Anterior cingulate cortex (tissue), 58 donors: ENCODE data around the gene LCE1D.

Source experiments
- DNase-seq, 58 donors: peaks; one replicate each; lab custom pipeline; 2025; lab: John Stamatoyannopoulos, UW

The LCE1D gene

DNA sequence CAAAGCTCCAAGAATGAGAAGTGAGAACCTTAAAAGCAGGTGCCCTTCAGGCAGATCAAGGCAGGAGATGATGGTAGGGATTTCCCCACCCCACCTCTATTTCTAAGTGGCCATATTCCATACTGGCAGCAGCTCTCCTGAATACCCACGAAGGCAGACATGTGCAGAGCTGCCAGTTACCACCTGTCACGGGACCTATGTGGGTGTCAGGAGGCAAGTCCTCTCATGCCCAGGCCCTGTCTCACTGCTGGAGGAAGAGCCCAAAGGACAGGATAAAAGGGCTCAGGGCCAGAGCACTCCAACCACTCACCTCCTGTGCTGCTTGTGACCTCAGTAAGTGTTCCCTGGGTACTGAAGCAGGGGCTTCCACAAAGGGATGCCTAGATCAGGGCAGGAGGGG is 14.5 kb downstream of the LCE1D start:
- DNase-seq = no peak

DNA sequence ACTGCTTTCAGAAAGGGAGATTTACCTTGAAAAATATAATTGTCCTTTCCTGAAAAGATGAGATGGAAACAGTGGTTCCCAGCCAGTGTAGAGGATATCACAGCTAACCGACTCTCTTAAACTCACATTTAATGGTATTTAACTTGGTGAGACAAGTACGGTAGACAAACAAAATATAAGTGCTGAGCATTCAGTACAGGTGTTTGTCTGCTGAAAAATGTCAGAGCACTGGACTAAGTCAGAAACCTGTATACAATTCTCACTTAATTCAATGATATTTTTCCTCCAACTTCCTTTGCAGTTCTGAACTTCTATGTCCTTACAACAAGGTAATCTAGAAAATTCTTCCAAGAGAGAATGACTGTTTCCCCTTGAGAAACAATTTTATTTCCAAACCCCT is 15.2 kb downstream of the LCE1D start, which contains the start of gene LCE1B:
Gene LCE1B (plus strand): TSS at position 301 of the 400 bp plus-strand sequence. CDS start 476 bp downstream, outside the sequence.
- no peak for DNase-seq

DNA sequence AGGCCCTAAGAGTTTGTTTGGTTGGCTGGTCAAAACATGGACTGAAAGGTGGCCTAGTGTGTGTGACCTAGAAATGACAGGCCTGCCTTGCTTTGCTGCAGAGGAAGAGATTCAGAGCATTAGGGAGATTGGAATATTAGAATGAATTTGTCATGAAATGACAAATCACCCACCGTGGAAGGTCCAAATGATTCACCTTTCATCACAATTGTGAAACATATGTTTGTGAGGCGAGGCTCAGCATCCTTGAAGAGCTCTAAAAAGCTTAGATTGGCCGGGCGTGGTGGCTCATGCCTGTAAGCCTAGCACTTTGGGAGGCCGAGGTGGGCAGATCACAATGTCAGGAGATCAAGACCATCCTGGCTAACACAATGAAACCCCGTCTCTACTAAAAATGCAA is 20.8 kb downstream of the LCE1D start:
- DNase-seq = no peak

DNA sequence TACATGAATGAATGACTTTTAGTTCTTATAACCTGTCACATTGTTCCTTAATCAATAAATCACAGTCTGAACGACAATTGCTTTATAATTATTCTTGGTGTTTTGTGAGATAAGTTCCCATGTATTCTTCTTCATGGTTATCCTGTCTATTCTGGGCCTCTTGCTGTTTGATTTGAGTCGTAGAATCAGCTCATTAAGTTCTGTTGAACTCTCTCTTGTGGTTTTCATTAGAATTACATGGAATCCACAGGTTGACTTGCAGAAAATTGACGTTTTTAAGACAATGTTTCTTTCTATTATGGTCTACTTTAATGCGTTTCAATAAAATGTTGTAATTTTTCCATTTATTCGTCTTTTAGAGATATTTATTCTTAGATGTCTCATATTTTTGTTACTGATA is 26.8 kb downstream of the LCE1D start:
- DNase-seq = no peak

DNA sequence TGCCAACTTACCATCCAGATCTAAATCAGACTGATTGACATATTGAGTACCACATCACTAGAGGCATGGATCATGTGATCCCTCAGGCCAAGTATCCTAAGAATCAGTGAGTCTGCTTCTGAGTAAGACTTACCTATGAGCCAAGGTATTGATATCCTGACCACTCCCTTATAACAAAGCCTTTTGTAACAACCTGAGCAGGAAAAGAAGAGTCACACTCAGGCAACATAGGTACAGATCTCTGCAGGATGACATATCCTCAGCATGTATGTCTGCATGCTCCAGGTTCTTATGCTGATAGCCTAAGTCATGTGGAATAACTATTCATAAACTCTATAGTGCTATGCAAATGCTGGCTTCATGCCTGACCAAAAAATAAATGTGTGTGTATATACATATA is 28.4 kb downstream of the LCE1D start:
- DNase-seq = no peak

DNA sequence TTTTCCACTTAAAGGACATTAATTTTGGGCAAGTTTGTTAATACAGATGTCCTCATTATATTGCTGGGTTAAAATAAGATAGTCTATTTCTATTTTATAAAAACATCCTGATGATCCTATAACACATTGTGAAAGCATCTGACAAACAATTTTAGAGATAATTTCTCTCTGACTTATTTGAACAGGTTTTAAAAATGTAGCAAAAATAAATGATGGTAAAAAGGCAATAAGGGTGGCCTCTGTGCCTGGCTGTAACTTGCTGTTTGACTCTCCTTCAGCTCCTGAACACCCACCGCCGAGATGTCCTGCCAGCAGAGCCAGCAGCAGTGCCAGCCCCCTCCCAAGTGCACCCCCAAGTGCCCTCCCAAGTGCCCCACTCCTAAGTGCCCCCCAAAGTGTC is 30.7 kb downstream of the LCE1D start, which contains the start of gene LCE1A:
Gene LCE1A (plus strand): TSS at position 301 of the 400 bp plus-strand sequence. CDS start 0 bp downstream, at position 301.
- DNase-seq = no peak

DNA sequence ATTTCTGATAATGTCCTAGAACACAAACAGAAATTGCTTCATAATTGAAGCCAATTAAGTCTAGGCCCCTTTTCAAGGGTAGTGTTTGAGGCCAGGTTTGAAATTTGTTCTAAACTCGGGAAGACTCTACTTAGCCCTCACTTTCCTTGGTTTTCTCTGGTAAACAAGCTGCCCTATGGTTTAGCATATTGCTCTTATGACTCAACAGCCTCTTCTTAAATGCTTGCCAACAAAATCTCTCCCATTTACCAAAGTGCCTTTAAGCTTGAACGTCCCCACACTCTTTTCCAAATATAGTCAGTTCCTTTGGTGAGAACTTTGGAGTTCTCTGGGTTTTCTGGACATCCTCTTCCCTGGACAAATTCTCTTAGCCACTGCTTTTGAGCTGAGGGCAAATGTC is 40.3 kb downstream of the LCE1D start:
- DNase-seq = no peak

DNA sequence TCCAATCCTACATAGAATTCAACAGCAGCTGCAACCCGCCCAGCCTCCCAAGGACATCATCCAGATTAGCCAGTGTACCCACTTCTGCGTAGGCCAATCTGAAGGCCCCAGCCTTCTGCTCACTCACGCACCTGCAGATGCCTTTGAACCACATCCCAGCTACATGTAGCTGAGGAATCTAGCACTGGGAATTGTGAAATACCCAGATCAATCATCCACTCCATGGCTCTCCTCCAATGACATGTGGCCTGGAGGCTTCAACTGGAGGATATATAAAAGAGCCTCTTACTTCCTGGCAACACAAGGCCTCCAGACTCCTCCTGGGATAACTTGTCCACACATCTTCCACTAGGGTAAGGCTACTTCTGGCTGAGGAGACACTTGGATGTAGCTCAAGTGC is 46.0 kb downstream of the LCE1D start, which contains the start of gene LCE6A:
Gene LCE6A (plus strand): TSS at position 301 of the 400 bp plus-strand sequence. CDS start 665 bp downstream, outside the sequence.
- DNase-seq = no peak
